GM20000 (cell line): Measurements from ENCODE around the gene LONRF3.

ENCODE experiments used
- DNase-seq: peaks from one replicate; pipeline ENCODE4 v3.0.0; 2012; ENCODE audit warnings: low spot score
- TF ChIP-seq, protein P1 (sequence below): IDR thresholded peaks from 2 replicates; pipeline ENCODE4 v1.5.1; 2012; ENCODE audit warnings: mild to moderate bottlenecking, control low read depth; ENCODE audit errors: extremely low read depth, missing control alignments

LONRF3 gene

DNA sequence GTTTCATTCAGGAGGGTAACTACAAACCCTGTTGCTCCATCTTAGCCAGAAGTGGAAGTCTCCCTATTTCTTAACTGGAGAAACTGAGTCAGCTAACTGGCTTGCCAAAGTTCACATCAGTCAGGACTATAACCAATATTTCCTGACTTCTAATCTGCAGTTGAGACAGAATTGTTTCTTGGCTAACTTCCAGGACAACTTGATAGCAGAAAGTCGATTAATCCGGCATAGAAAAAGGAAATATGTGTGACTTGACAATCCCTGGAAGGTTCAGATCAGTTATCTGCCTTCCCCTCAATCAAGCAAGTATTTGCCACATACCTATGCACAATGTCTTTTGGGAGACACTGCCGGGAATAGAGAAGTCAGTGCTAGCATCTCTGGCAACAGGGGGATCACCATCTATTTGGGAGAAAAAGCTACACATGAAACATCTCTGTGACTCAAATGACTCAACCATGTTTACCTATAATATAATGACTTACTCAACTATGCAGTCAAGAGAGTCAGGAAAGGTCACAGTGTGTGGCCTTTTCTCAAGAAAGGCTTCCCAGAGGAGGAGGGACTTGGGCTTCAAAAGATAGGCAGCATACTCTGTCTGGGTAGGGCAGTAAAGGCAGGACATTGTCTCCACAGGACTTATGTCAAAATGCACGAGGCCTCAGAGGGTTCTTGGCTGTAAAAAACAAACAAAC, 12.4 kb upstream of the LONRF3 start:
- TF ChIP-seq, protein P1, sequence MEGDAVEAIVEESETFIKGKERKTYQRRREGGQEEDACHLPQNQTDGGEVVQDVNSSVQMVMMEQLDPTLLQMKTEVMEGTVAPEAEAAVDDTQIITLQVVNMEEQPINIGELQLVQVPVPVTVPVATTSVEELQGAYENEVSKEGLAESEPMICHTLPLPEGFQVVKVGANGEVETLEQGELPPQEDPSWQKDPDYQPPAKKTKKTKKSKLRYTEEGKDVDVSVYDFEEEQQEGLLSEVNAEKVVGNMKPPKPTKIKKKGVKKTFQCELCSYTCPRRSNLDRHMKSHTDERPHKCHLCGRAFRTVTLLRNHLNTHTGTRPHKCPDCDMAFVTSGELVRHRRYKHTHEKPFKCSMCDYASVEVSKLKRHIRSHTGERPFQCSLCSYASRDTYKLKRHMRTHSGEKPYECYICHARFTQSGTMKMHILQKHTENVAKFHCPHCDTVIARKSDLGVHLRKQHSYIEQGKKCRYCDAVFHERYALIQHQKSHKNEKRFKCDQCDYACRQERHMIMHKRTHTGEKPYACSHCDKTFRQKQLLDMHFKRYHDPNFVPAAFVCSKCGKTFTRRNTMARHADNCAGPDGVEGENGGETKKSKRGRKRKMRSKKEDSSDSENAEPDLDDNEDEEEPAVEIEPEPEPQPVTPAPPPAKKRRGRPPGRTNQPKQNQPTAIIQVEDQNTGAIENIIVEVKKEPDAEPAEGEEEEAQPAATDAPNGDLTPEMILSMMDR: no peak

DNA sequence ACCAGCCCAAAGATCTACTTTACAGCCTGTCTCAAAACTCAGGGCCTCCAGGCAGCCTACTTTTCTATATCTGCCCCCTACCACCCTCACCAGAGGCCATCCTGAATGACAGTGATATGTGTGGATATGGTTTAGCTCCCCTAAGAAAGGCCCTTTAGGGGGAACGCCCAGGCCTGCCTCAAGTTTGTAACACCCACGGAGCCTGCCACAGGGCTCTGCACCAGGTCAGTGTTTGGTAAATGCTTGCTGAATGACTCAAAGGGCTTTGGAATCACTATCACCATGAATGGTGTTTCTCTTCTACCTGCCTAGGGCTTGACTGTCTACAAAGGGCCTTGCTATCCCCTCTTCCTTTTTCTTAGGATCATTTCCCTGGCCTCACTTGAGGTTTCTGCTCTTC, 11.3 kb upstream of the LONRF3 start:
- TF ChIP-seq, protein P1: no peak
- DNase-seq: no peak

More for the DNA sequence above, 12.4 kb upstream of the LONRF3 start:
- DNase-seq: no peak

DNA sequence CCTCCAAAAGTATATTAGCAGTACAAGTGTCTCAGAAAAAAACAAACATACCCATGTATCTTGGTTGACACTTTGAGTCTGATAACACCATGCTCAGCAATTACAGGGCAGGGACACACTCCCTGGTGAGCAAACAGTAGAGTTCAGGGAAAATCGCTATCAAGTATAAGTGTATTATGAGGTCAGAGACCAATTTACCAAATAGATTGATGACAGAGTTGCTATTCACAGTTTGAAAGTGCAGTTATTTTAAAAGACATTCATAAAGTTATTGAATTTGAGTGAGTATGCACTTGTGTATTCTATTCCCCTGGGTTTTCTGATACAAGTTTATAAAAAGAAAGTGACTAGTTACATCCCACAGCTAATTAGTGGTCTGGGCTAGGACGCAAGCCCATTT, 10.2 kb upstream of the LONRF3 start:
- DNase-seq: no peak
- TF ChIP-seq, protein P1: no peak

DNA sequence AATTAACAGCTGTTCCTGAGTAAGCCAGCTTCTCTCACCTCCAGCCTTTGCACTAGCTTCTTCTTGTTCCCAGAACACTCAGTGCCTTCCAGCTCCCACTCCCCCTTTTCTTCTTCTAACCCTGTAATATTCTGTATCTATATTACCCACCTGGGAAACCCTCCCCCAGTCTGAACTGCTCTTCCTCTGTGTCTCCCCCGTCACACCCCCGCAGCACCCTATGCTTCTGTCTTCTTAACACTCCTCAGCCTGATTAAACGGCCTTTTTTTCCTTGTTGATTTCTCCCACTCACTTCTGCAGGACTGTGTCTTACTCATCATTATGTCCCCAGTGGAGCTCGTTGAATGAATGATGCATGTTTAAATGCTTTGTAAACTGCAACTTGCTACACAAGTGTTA, 9.0 kb upstream of the LONRF3 start:
- DNase-seq: no peak
- TF ChIP-seq, protein P1: no peak

DNA sequence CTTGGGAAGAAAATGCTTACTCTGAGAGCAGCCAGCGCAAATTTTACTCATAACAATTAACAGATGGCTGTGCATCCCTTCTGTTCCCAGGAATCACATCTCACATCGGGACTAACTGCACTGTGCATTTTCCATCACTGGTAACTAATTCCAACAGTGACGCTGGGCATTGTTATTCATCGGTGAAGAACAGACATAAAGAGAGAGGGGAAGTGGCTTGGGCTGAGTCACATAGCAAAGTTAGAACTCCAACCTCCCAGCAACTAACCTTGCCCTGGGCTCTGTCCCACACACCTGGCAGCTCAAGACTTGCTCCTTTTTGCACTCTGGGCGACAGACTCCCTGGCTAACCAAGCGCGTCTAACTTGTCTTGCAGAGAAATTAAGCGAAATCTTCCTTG, 6.4 kb upstream of the LONRF3 start:
- TF ChIP-seq, protein P1: no peak
- DNase-seq: no peak

DNA sequence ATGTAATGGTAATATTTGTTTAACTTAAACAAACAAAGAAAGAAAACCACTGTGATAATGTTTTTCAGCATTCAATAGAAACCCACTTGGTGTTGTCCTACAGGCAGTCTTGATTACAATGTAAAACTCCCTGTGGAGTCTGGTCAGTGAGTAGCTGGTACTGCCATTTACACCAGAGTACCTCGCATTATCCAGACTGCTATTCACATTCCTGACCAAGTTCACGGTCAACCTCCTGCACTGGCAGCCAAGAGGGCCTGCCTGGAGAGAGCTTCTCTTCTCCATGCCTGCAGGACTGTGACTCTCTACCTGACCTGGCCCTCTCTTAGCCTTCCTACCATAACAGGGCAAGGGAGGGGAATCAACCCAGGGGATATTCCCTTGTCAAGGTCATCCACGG, 2.9 kb upstream of the LONRF3 start:
- DNase-seq: no peak
- TF ChIP-seq, protein P1: no peak

DNA sequence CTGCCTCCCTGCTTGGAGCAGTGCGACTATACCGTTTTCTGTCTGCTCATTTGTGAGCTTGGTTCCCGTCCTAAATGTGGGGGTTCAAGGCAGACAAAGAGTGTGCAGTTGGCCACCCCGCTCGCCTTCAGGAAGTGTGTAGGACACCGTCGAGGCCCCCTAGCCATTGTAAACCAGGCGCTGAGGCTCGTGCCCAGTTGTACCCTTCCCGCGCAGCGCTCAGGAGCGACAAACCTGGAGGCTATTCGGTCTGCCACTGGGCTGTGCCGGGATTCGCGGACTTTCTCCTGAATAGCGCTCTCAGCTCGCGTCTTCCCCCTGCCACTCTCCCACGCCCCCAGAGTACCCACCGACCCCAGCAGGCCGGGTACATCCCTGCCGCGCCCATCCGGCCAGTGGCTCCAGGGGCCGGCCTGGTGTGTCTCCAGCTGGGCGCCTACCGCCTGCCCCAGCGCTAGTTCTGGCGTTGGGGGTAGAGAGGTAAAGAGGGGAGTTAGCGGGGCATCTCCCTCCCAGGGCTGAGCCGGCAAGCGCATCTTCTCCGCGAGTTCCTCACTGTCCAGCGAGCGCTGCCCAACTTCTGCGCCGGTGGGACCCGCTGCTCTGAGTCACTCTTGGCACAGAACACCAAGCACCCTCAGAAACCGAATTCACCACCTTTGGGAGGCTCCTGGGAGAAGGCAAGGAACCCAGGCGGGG, 880 bp upstream of the LONRF3 start:
- no peak for DNase-seq
- TF ChIP-seq, protein P1: no peak
